Measurements from ENCODE around the gene SALL4. TPM values are rescaled to one million over a fixed set of nuclear protein-coding genes. Genes with fewer than 3 reads are reported as not detected.
"Not testable (repeated sequence)": the region's sequence is repeated elsewhere in the genome, so short reads cannot be mapped to it uniquely, and the experiment has no call there.

The SALL4 gene
- total and polyA plus RNA-seq, 4 donors = 0.06 to 3.8 (median 0.43) TPM

DNA sequence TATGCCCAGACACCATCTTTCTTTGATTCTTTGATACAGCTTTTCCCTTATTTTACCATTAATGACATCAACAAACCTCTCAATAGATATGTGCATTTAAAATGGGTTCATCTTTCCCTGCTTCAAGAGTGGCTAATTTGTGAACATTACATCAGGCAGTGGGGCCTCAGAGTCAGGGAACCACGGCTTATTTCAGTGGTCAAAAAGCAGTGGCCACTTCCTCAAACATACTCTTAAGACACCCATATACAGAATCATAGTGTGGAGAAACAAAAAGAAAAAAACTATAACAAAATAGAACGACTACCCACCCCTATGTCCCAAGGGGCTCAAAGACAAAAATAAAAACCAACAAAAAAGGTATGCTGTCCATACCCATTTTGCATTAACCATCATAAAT lies 12.9 kb downstream of the SALL4 start:
- H3K4me1 ChIP-seq (ENCODE audit: control insufficient read depth in 5 of 5, insufficient read depth in 5 of 5, low read length in 5 of 5) = peaks cover 0 to 11% (median 0%) of the 10 kb centered on the region in 5 donors
- no peak overlapping the region for H3K27ac ChIP-seq (ENCODE audit: low read depth in 1 of 2, low read length in 1 of 2)
- no peak overlapping the region for H3K4me3 ChIP-seq
- WGBS, 2 donors = 26 to 68% methylated on average over 2 of the region's 2 CpGs
- H3K36me3 ChIP-seq (ENCODE audit: control insufficient read depth in 4 of 4, insufficient read depth in 4 of 4, low read length in 4 of 4) = peaks cover 0 to 29% (median 10%) of the 10 kb centered on the region in 4 donors
- H3K9ac ChIP-seq (ENCODE audit: insufficient read depth in 1 of 2, low read length in 2 of 2) = no peak overlapping the region
- DNase-seq = no peak
- H3K27me3 ChIP-seq (ENCODE audit: control insufficient read depth in 3 of 3, insufficient read depth in 3 of 3, low read length in 2 of 3) = no peaks in the 10 kb centered on the region
- TF ChIP-seq, protein P1, sequence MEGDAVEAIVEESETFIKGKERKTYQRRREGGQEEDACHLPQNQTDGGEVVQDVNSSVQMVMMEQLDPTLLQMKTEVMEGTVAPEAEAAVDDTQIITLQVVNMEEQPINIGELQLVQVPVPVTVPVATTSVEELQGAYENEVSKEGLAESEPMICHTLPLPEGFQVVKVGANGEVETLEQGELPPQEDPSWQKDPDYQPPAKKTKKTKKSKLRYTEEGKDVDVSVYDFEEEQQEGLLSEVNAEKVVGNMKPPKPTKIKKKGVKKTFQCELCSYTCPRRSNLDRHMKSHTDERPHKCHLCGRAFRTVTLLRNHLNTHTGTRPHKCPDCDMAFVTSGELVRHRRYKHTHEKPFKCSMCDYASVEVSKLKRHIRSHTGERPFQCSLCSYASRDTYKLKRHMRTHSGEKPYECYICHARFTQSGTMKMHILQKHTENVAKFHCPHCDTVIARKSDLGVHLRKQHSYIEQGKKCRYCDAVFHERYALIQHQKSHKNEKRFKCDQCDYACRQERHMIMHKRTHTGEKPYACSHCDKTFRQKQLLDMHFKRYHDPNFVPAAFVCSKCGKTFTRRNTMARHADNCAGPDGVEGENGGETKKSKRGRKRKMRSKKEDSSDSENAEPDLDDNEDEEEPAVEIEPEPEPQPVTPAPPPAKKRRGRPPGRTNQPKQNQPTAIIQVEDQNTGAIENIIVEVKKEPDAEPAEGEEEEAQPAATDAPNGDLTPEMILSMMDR (IDR thresholded peaks at IDR 0.05; ENCODE audit: control extremely low read depth, extremely low read depth) = no peak
- ATAC-seq (ENCODE audit: insufficient read depth, low FRiP score) = no peak
- H3K9me3 ChIP-seq (ENCODE audit: control insufficient read depth in 4 of 4, insufficient read depth in 3 of 4, low read length in 3 of 4) = no peaks in the 10 kb centered on the region

DNA sequence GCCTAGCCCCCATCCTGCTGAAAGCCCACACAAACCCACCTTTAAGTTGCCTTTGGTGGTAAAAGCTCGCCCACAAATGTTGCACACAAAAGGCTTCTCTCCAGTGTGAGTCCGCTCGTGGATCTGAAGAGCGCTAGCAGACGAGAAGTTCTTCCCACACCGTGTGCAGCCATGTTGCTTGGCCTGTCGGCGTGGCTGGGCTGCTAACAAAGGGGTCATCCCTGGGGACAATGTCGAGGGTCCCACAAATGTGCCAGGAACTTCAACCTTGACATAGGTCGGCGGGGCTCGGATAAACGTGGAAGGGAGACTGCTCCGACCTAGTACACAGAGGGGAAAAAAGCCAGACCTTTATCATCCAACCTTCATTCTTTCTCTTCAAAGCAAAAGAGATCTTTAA lies 13.5 kb downstream of the SALL4 start:
- ATAC-seq (ENCODE audit: insufficient read depth, low FRiP score) (no peak), DNase-seq (no peak)

DNA sequence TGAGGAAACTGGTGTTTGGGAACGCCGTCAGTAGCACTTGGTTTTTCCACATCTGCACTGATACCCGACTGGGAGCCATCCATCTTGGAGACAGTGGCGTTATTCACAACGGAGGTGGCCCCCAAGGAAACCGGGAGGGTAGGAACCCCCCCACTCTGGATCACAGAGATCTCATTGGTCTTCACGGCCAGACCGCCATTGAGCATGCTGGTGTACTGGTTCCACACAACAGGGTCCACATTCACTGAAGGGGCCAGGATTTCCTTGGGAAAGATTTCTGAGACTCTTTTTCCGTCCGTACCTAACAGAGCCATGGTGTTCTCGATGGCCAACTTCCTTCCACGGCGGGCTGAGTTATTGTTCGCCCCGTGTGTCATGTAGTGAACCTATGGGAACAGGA lies 18.0 kb downstream of the SALL4 start:
- Histone ChIP-seq H3K4me3 (no peak overlapping the region), H3K9ac (ENCODE audit: insufficient read depth in 1 of 2, low read length in 2 of 2) (no peak overlapping the region), H3K36me3 (ENCODE audit: control insufficient read depth in 4 of 4, insufficient read depth in 4 of 4, low read length in 4 of 4) (peaks cover 0 to 22% (median 5%) of the 10 kb centered on the region in 4 donors), H3K27ac (ENCODE audit: low read depth in 1 of 2, low read length in 1 of 2) (no peak overlapping the region), H3K9me3 (ENCODE audit: control insufficient read depth in 4 of 4, insufficient read depth in 3 of 4, low read length in 3 of 4) (peaks cover 0 to 3% (median 0%) of the 10 kb centered on the region in 4 donors), H3K4me1 (ENCODE audit: control insufficient read depth in 5 of 5, insufficient read depth in 5 of 5, low read length in 5 of 5) (no peaks in the 10 kb centered on the region), H3K27me3 (ENCODE audit: control insufficient read depth in 3 of 3, insufficient read depth in 3 of 3, low read length in 2 of 3) (no peaks in the 10 kb centered on the region)
- 85 to 93% methylated on average over 15 of the region's 15 CpGs for WGBS, 2 donors
- ATAC-seq (ENCODE audit: insufficient read depth, low FRiP score) = no peak
- TF ChIP-seq, protein P1 (IDR thresholded peaks at IDR 0.05; ENCODE audit: control extremely low read depth, extremely low read depth) = no peak
- no peak for DNase-seq

More for the DNA sequence above, 13.5 kb downstream of the SALL4 start:
- H3K4me1 ChIP-seq (ENCODE audit: control insufficient read depth in 5 of 5, insufficient read depth in 5 of 5, low read length in 5 of 5) = peaks cover 0 to 11% (median 0%) of the 10 kb centered on the region in 5 donors
- H3K9ac ChIP-seq (ENCODE audit: insufficient read depth in 1 of 2, low read length in 2 of 2) = no peak overlapping the region
- TF ChIP-seq, protein P1 (IDR thresholded peaks at IDR 0.05; ENCODE audit: control extremely low read depth, extremely low read depth) = no peak
- no peak overlapping the region for H3K27ac ChIP-seq (ENCODE audit: low read depth in 1 of 2, low read length in 1 of 2)
- no peak overlapping the region for H3K4me3 ChIP-seq
- H3K36me3 ChIP-seq (ENCODE audit: control insufficient read depth in 4 of 4, insufficient read depth in 4 of 4, low read length in 4 of 4) = peaks cover 0 to 34% (median 12%) of the 10 kb centered on the region in 4 donors
- no peaks in the 10 kb centered on the region for H3K9me3 ChIP-seq (ENCODE audit: control insufficient read depth in 4 of 4, insufficient read depth in 3 of 4, low read length in 3 of 4)
- no peaks in the 10 kb centered on the region for H3K27me3 ChIP-seq (ENCODE audit: control insufficient read depth in 3 of 3, insufficient read depth in 3 of 3, low read length in 2 of 3)
- WGBS, 2 donors = 89 to 98% methylated on average over 14 of the region's 14 CpGs

DNA sequence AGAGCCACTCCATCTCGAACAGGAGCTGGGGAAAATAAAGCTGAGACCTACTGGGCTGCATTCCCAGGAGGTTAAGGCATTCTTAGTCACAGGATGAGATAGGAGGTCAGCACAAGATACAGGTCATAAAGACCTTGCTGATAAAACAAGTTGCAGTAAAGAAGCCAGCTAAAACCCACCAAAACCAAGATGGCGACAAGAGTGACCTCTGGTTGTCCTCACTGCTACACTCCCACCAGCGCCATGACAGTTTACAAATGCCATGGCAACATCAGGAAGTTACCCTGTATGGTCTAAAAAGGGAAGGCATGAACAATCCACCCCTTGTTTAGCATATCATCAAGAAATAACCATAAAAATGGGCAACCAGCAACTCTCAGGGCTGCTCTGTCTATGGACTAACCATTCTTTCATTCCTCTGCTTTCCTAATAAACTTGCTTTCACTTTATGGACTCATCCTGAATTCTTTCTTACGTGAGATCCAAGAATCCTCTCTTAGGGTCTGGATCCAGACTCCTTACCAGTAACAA lies 24.0 kb downstream of the SALL4 start:
- ATAC-seq (ENCODE audit: insufficient read depth, low FRiP score); H3K4me3 ChIP-seq; DNase-seq; H3K27me3 ChIP-seq (ENCODE audit: control insufficient read depth in 3 of 3, insufficient read depth in 3 of 3, low read length in 2 of 3); H3K9ac ChIP-seq (ENCODE audit: insufficient read depth in 1 of 2, low read length in 2 of 2); H3K27ac ChIP-seq (ENCODE audit: low read depth in 1 of 2, low read length in 1 of 2); H3K36me3 ChIP-seq (ENCODE audit: control insufficient read depth in 4 of 4, insufficient read depth in 4 of 4, low read length in 4 of 4); H3K9me3 ChIP-seq (ENCODE audit: control insufficient read depth in 4 of 4, insufficient read depth in 3 of 4, low read length in 3 of 4); H3K4me1 ChIP-seq (ENCODE audit: control insufficient read depth in 5 of 5, insufficient read depth in 5 of 5, low read length in 5 of 5): not testable (repeated sequence)
- WGBS, 2 donors = 96% methylated on average over 4 of the region's 4 CpGs
